ENCODE data around the gene TKTL1.
"Not testable (repeated sequence)": the region's sequence is repeated elsewhere in the genome, so short reads cannot be mapped to it uniquely, and the experiment has no call there.

DNA sequence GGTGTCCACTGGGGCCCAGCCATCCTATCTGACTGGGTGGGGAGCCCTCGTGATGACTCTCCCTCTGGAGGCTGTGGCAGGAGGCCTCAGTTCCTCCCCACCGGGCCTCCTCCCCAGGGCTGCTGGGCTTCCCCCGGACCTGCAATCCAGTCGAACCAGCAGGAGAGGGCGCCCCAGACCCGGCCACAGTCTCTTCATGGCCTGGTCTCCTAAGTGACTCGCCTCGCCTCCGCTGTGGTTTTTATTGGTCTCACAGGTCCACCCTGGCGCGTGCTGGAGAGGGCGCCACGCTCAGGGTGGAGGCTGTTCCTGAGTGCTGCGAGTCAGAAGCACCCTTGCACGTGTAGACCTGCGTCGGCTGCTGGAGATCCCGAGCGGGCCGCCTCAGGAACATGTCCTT lies 48.0 kb downstream of the TKTL1 start:
- TF ChIP-seq, protein P1, sequence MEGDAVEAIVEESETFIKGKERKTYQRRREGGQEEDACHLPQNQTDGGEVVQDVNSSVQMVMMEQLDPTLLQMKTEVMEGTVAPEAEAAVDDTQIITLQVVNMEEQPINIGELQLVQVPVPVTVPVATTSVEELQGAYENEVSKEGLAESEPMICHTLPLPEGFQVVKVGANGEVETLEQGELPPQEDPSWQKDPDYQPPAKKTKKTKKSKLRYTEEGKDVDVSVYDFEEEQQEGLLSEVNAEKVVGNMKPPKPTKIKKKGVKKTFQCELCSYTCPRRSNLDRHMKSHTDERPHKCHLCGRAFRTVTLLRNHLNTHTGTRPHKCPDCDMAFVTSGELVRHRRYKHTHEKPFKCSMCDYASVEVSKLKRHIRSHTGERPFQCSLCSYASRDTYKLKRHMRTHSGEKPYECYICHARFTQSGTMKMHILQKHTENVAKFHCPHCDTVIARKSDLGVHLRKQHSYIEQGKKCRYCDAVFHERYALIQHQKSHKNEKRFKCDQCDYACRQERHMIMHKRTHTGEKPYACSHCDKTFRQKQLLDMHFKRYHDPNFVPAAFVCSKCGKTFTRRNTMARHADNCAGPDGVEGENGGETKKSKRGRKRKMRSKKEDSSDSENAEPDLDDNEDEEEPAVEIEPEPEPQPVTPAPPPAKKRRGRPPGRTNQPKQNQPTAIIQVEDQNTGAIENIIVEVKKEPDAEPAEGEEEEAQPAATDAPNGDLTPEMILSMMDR (conservative IDR thresholded peaks at IDR 0.05) = not testable (repeated sequence)
- not testable (repeated sequence) for TF ChIP-seq ZFX (IDR thresholded peaks at IDR 0.05)
